ENCODE measurements around the gene ASB10. TPM values are rescaled to one million over a fixed set of nuclear protein-coding genes. Genes with fewer than 3 reads are reported as not detected.

Gene ASB10
- total RNA-seq, 1 donor from 2014 or later = 41.4 TPM

- intact Hi-C loops (cut with DNase I) = no loop called here
- peak; percentile 44 for ATAC-seq
- DNase-seq (ENCODE audit: missing footprints) = no peak
Observed at GRCh38 chr7:151143261-151144015, 43.6 kb downstream of the ASB10 start.

- intact Hi-C loops (cut with DNase I) = no loop called here
- peak; percentile 51 for ATAC-seq
- DNase-seq (ENCODE audit: missing footprints) = no peak
Observed at GRCh38 chr7:151142686-151143040, 44.4 kb downstream of the ASB10 start.

- intact Hi-C loops (cut with DNase I) = no loop called here
- DNase-seq (ENCODE audit: missing footprints) (no peak), ATAC-seq (no peak)
Observed at GRCh38 chr7:151141855-151142685, 45.0 kb downstream of the ASB10 start.

GRCh38 chr7:151141311-151141854 is 45.7 kb downstream of the ASB10 start:
- intact Hi-C loops (cut with DNase I) = no loop called here
- DNase-seq (ENCODE audit: missing footprints) = no peak

GRCh38 chr7:151140826-151141225 is 46.2 kb downstream of the ASB10 start:
- no peak for ATAC-seq
- DNase-seq (ENCODE audit: missing footprints) = no peak
- intact Hi-C loops (cut with DNase I) = no loop called here

More at GRCh38 chr7:151141311-151141854, 45.7 kb downstream of the ASB10 start:
- no peak for ATAC-seq

GRCh38 chr7:151139791-151140190 is 47.3 kb downstream of the ASB10 start:
- DNase-seq (ENCODE audit: missing footprints) = no peak
- no peak for ATAC-seq
- intact Hi-C loops (cut with DNase I) = no loop called here

DNA sequence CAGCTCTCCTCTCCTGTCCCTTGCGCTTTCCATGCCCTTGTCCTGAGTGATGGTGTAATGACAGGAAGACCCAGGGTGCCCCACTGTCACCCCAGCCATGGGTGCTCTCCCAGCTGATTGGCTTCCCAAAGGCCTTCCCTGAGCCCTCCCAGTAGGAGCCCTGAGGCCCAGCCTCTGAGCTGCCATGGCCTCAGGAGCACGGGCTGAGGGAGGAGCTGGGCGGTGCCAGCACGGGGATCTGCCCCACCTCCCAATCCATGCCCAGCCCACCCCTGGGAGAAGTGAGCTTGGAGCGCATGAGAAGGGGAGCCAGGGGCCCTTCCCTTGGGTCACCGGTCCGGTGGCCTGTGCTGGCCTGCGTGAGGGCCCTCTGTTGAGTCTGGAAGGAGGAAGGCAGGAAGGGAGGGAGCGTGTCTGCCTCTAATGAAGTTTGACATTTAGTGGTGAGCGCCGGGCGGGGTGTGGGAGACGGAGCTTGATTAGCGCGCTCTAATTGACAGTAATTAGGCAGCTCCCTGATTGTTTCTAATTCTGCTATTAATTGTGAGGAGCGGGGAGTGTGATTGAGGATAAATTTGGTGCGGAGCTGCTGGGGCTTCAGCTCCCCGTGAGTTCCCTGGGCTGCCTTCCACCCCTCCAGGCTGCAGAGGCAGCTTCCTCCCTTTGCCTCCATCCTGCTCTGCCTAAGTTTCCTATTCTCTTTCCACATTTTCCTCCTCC is 47.8 kb downstream of the ASB10 start:
- no peak for ATAC-seq
- intact Hi-C loops (cut with DNase I) = no loop called here
- no peak for DNase-seq (ENCODE audit: missing footprints)

- intact Hi-C loops (cut with DNase I) = no loop called here
- no peak for DNase-seq (ENCODE audit: missing footprints)
- peak; percentile 8 for ATAC-seq
Observed at GRCh38 chr7:151138153-151138851, 48.7 kb downstream of the ASB10 start.

GRCh38 chr7:151137791-151138152 is 49.3 kb downstream of the ASB10 start:
- DNase-seq (ENCODE audit: missing footprints) (no peak), ATAC-seq (peak; percentile 38)
- intact Hi-C loops (cut with DNase I) = no loop called here

DNA sequence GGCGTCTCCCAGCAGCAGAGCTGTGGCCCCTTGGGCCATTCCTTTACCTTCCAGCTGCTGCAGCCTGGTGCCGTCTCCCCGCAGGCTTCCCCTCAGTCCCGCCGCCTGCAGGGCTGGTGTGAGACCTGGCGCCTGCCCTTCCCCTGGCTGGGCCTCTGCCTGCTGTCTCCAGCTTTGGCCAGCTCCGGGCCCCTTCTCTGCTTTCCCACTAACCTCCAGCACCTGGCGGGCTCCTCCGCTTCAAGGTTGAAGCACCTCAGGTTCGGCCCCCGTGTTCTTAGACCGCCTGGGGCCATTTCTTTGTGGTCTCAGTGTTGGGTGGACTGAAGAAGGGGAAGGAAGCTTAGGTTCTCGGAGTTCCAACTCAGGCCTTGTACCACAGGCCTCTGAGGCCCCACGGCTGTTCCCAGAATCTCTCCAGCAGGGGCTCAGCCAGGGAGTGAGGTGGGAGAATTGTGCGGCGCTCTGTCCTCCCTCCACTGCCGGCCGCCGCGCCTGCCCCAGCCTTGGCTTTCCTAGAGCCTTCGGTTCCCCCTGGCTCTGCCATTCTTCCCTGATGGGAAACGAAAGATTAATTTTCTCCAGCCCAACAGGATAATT is 49.9 kb downstream of the ASB10 start:
- intact Hi-C loops (cut with DNase I) = no loop called here
- ATAC-seq = peak; percentile 25

GRCh38 chr7:151135866-151136843 is 50.9 kb downstream of the ASB10 start:
- peak; percentile 50 for DNase-seq (ENCODE audit: missing footprints)
- intact Hi-C loops (cut with DNase I) = no loop called here

More for the DNA sequence above, 49.9 kb downstream of the ASB10 start:
- DNase-seq (ENCODE audit: missing footprints) = peak; percentile 58

GRCh38 chr7:151135525-151135845 is 51.6 kb downstream of the ASB10 start:
- no peak for DNase-seq (ENCODE audit: missing footprints)
- no peak for ATAC-seq
- intact Hi-C loops (cut with DNase I) = no loop called here

More at GRCh38 chr7:151135866-151136843, 50.9 kb downstream of the ASB10 start:
- ATAC-seq = no peak

DNA sequence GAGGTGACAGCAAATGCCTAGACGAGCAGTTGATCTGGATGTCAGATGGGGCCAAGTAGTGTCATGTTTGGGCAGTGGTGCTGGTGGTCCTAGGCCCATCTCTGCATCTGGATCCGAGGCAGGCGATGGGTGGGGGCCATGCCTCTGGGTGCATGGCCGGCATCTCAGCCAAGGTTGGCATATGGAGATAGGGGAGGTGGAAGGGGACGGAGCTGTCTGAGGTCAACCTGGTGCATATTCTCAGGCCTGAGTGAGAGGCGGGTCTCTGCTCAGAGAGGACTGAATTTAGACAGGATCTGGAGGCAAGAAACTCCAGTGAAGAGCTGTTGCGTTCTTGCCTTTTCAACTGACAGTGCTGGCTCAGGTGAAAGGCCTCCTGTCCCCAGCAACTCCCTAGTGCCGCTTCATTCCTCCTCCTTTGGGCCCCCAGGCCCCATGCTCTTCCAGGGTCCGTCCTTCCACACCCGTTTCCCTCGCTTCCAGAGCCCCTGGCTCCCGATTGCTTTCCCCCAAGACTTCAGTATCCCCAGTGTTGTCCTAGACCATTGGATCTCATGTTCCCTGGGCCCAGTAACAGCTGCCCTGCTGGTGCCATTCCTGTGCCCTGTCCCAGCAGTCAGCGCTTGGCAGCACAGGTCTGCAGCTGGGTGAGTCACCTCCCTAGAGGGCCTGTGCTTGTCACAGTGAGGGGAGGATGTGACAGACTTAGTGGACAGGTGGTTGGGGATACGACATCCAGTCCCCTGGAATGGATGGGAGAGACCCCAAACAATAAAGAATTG is 52.1 kb downstream of the ASB10 start:
- DNase-seq (ENCODE audit: missing footprints) (peak; percentile 21), ATAC-seq (no peak)
- intact Hi-C loops (cut with DNase I) = no loop called here

GRCh38 chr7:151133986-151134742 is 52.9 kb downstream of the ASB10 start:
- peak; percentile 47 for DNase-seq (ENCODE audit: missing footprints)
- intact Hi-C loops (cut with DNase I) = no loop called here
- peak; percentile 32 for ATAC-seq

- intact Hi-C loops (cut with DNase I) = no loop called here
- no peak for ATAC-seq
- DNase-seq (ENCODE audit: missing footprints) = peak; percentile 8
Observed at GRCh38 chr7:151133266-151133985, 53.6 kb downstream of the ASB10 start.

Measured in Right ventricle myocardium inferior (tissue), 1 donor.